Panc1 (cell line): Measurements from ENCODE around the gene GDPD5. TPM values are rescaled to one million over a fixed set of nuclear protein-coding genes. Genes with fewer than 3 reads are reported as not detected.

ENCODE experiments used
- ATAC-seq: fragments of 200-7000 bp; cut with Tn5 transposase; 2 replicates; pipeline ENCODE4 v1.9.1; 2020; ENCODE audit warnings: mild to moderate bottlenecking, moderate library complexity
- BruUV-seq: library from RNA; stranded (reverse); fragments of 400-500 nt; replicated peaks from 2 replicates; lab custom pipeline; 2021; lab: Mats Ljungman, UMichigan
- CTCF ChIA-PET: fragments of 300-600 bp; sonication (Branson Sonifier 250); formaldehyde crosslinking; loops from one replicate; lab custom pipeline; 2022; ENCODE audit warnings: antibody characterized with exemption; lab: Charles Lee
- POLR2A ChIA-PET: fragments of 300-600 bp; sonication (Branson Sonifier 250); formaldehyde crosslinking; loops from one replicate; lab custom pipeline; 2022; ENCODE audit warnings: antibody characterized with exemption; lab: Charles Lee
- DNase-seq: peaks from one replicate; pipeline ENCODE4 v3.0.0-alpha.2; 2010; ENCODE audit warnings: low read depth, low spot score
- H3K27ac ChIP-seq: 2 replicates; pipeline ENCODE4 v1.5.1; 2011; ENCODE audit warnings: mild to moderate bottlenecking, low read length, inconsistent platforms
- H3K27me3 ChIP-seq: fragments of 200-500 bp; sonication (Bioruptor generic); 2 replicates; pipeline ENCODE4 v1.6.0; 2014; ENCODE audit warnings: low read length, inconsistent platforms; ENCODE audit not compliant: control insufficient read depth, insufficient read depth
- H3K36me3 ChIP-seq: fragments of 200-500 bp; sonication (Bioruptor generic); 2 replicates; pipeline ENCODE4 v1.5.1; 2014; ENCODE audit warnings: inconsistent platforms, mild to moderate bottlenecking, low read length, moderate library complexity; ENCODE audit not compliant: control insufficient read depth, insufficient read depth
- H3K4me1 ChIP-seq: 2 replicates; pipeline ENCODE4 v1.5.1; 2011; ENCODE audit warnings: inconsistent platforms, mild to moderate bottlenecking, low read length, moderate library complexity; ENCODE audit not compliant: control insufficient read depth, insufficient read depth
- H3K4me3 ChIP-seq, 2 experiments: 2 replicates each; pipeline ENCODE4 v1.5.1; 2011 to 2012; ENCODE audit warnings: low read depth in 2 of 2, low read length in 2 of 2, mild to moderate bottlenecking in 2 of 2, inconsistent platforms in 1 of 2, moderate library complexity in 1 of 2
- H3K9me3 ChIP-seq: fragments of 200-500 bp; sonication (Bioruptor generic); 2 replicates; pipeline ENCODE4 v1.5.1; 2014; ENCODE audit warnings: low read depth, mild to moderate bottlenecking, inconsistent platforms, low read length, moderate library complexity; ENCODE audit not compliant: control insufficient read depth, insufficient read depth
- CTCF ChIP-seq: fragments of 450-650 bp; IDR thresholded peaks from 2 replicates; pipeline ENCODE4 v1.5.1; 2017; ENCODE audit warnings: mild to moderate bottlenecking
- POLR2AphosphoS5 ChIP-seq: IDR thresholded peaks from 2 replicates; pipeline ENCODE4 v1.6.1; 2012; ENCODE audit warnings: mild to moderate bottlenecking, low read depth, low read length, moderate library complexity
- REST ChIP-seq, 2 experiments: IDR thresholded peaks; 2 replicates each; pipeline ENCODE4 v1.6.1; 2011 to 2012; ENCODE audit warnings: low read depth in 2 of 2, control low read depth in 1 of 2, low read length in 1 of 2, mild to moderate bottlenecking in 1 of 2, moderate library complexity in 1 of 2; ENCODE audit not compliant: insufficient read depth in 1 of 2
- SIN3A ChIP-seq: IDR thresholded peaks from 2 replicates; pipeline ENCODE4 v1.6.1; 2012; ENCODE audit warnings: low read depth, mild to moderate bottlenecking, low read length, moderate library complexity, borderline replicate concordance; ENCODE audit not compliant: insufficient read depth
- TCF7L2 ChIP-seq: IDR thresholded peaks from 2 replicates; pipeline ENCODE4 v1.6.1; 2011; ENCODE audit warnings: mild to moderate bottlenecking, low read depth, low read length, inconsistent platforms
- in situ Hi-C: cut with HindIII; loops from 2 replicates; pipeline ENCODE4 v1.10.0; 2016; ENCODE audit warnings: low sequenced_read_pairs, low pct_unique_long_range_greater_than_20kb
- intact Hi-C: fragments of 100-400 bp; cut with micrococcal nuclease; formaldehyde crosslinking; loops from one replicate; pipeline ENCODE4 v1.10.0; 2022; ENCODE audit not compliant: unreplicated experiment
- total RNA-seq: library from RNA; stranded (reverse); gene quantifications from one replicate; pipeline ENCODE4 v1.2.1, GENCODE V29; 2021; ENCODE audit not compliant: unreplicated experiment

The GDPD5 gene
- total RNA-seq, 1 experiment from 2014 or later = 6.0 TPM

GRCh38 chr11:75430714-75431532 lies 94.8 kb downstream of the GDPD5 start:
- in situ Hi-C loops = no loop called here
- Histone ChIP-seq H3K36me3 (no peaks in the 10 kb centered on the region), H3K4me3 (peak overlapping the region; percentile 53 to 78), H3K4me1 (peaks cover 20% of the 10 kb centered on the region), H3K9me3 (no peaks in the 10 kb centered on the region), H3K27me3 (no peaks in the 10 kb centered on the region), H3K27ac (peak overlapping the region; percentile 89)
- intact Hi-C loops = no loop called here
- POLR2A ChIA-PET = no interaction called here
- TF ChIP-seq TCF7L2 (no peak), SIN3A (no peak), REST (IDR thresholded peaks at IDR 0.05; ENCODE audit: insufficient read depth in 1 of 2, low read depth in 2 of 2, low read length in 1 of 2) (no peak), POLR2AphosphoS5 (no peak), CTCF (no peak)
- BruUV-seq = no TSS peak
- CTCF ChIA-PET = no interaction called here
- no peak for ATAC-seq
- DNase-seq = no peak

- intact Hi-C loops = no loop called here
- no TSS peak for BruUV-seq
- in situ Hi-C loops = no loop called here
- Histone ChIP-seq H3K27ac (peak overlapping the region; percentile 89), H3K9me3 (no peaks in the 10 kb centered on the region), H3K27me3 (no peaks in the 10 kb centered on the region), H3K4me1 (peaks cover 20% of the 10 kb centered on the region), H3K36me3 (no peaks in the 10 kb centered on the region), H3K4me3 (peak overlapping the region; percentile 53 to 78)
- no peak; the same call in 1 of the 2 replicates for TF ChIP-seq SIN3A
- peak; percentile 52; the same call in 1 of the 2 replicates for TF ChIP-seq TCF7L2
- TF ChIP-seq POLR2AphosphoS5 = no peak
- peak in 1 of 2 experiments; percentile 85; a peak in 2 of 4 replicates for TF ChIP-seq REST (IDR thresholded peaks at IDR 0.05; ENCODE audit: insufficient read depth in 1 of 2, low read depth in 2 of 2, low read length in 1 of 2)
- DNase-seq (no peak), ATAC-seq (peak; percentile 86)
- ChIA-PET POLR2A (interaction anchor here (0.7 kb wide), 1 partner anchor 722 kb away, joined by 3 read pairs; no protein-coding TSS in a partner anchor), CTCF (interaction anchor here (0.6 kb wide), 1 partner anchor 67 kb away, joined by 3 read pairs; no protein-coding TSS in a partner anchor)
Measured at GRCh38 chr11:75429902-75430713, 95.6 kb downstream of the GDPD5 start.
